GOT3 (cell line): Measurements from ENCODE around the gene KCTD5.

ENCODE experiments used
- DNase-seq: peaks from one replicate; lab custom pipeline; 2025; ENCODE audit warnings: mixed read lengths; lab: John Stamatoyannopoulos, UW

The KCTD5 gene

GRCh38 chr16:2697401-2697948, 15.2 kb downstream of the KCTD5 start:
- DNase-seq = no peak

GRCh38 chr16:2698103-2698870, 16.0 kb downstream of the KCTD5 start:
- no peak for DNase-seq

- no peak for DNase-seq
Measured at GRCh38 chr16:2698965-2699750, 16.8 kb downstream of the KCTD5 start.

- no peak for DNase-seq
Measured at GRCh38 chr16:2699791-2700600, 17.7 kb downstream of the KCTD5 start.

GRCh38 chr16:2700786-2701185, 18.5 kb downstream of the KCTD5 start:
- no peak for DNase-seq

GRCh38 chr16:2701272-2701671, 18.9 kb downstream of the KCTD5 start:
- no peak for DNase-seq

GRCh38 chr16:2701713-2702437, 19.6 kb downstream of the KCTD5 start:
- DNase-seq = no peak

GRCh38 chr16:2702438-2702825, 20.1 kb downstream of the KCTD5 start:
- no peak for DNase-seq

- DNase-seq = no peak
Measured at GRCh38 chr16:2702871-2703745, 20.8 kb downstream of the KCTD5 start.

GRCh38 chr16:2704166-2704982, 22.1 kb downstream of the KCTD5 start:
- no peak for DNase-seq

- no peak for DNase-seq
Measured at GRCh38 chr16:2704983-2705275, 22.6 kb downstream of the KCTD5 start.

GRCh38 chr16:2705351-2705750, 23.0 kb downstream of the KCTD5 start:
- DNase-seq = no peak

GRCh38 chr16:2706085-2706484, 23.8 kb downstream of the KCTD5 start:
- DNase-seq = no peak

- DNase-seq = no peak
Measured at GRCh38 chr16:2706611-2707311, 24.4 kb downstream of the KCTD5 start.

GRCh38 chr16:2707368-2708289, 25.3 kb downstream of the KCTD5 start:
- DNase-seq = no peak

GRCh38 chr16:2708290-2708639, 25.9 kb downstream of the KCTD5 start:
- no peak for DNase-seq

- DNase-seq = no peak
Measured at GRCh38 chr16:2708955-2709587, 26.7 kb downstream of the KCTD5 start.

GRCh38 chr16:2709588-2709984, 27.3 kb downstream of the KCTD5 start:
- no peak for DNase-seq
